Endodermal cell (in vitro differentiated cells): ENCODE data around the gene DNAH1. TPM values are rescaled to one million over a fixed set of nuclear protein-coding genes. Genes with fewer than 3 reads are reported as not detected.

ENCODE experiments used
- DNase-seq: peaks from one replicate; pipeline ENCODE4 v3.0.0-alpha.2; 2017
- H3K27ac ChIP-seq: 2 replicates; pipeline ENCODE4 v1.5.1; 2013; ENCODE audit warnings: mild to moderate bottlenecking, low read depth, low read length, moderate library complexity
- H3K27me3 ChIP-seq: 2 replicates; pipeline ENCODE4 v1.6.1; 2013; ENCODE audit warnings: mild to moderate bottlenecking, low read length, moderate library complexity; ENCODE audit not compliant: insufficient read depth, control insufficient read depth, poor library complexity, severe bottlenecking
- H3K36me3 ChIP-seq: 2 replicates; pipeline ENCODE4 v1.7.0; 2013; ENCODE audit warnings: mild to moderate bottlenecking, low read length, moderate library complexity; ENCODE audit not compliant: control insufficient read depth, insufficient read depth
- H3K4me1 ChIP-seq: one replicate; pipeline ENCODE4 v1.7.0; 2013; ENCODE audit warnings: low read length; ENCODE audit not compliant: control insufficient read depth, insufficient read depth
- H3K4me3 ChIP-seq: 2 replicates; pipeline ENCODE4 v1.5.1; 2013; ENCODE audit warnings: mild to moderate bottlenecking, low read length, moderate library complexity
- H3K9ac ChIP-seq: 2 replicates; pipeline ENCODE4 v1.6.1; 2013; ENCODE audit warnings: mild to moderate bottlenecking, low read length, moderate library complexity; ENCODE audit not compliant: poor library complexity, severe bottlenecking; ENCODE audit errors: extremely low read depth
- H3K9me3 ChIP-seq: 2 replicates; pipeline ENCODE4 v1.6.1; 2013; ENCODE audit warnings: mild to moderate bottlenecking, low read length, moderate library complexity; ENCODE audit not compliant: control insufficient read depth
- H3K27ac Mint-ChIP-seq: 2 replicates; pipeline ENCODE4 v1.8.0; 2020; ENCODE audit warnings: mixed read lengths
- H3K27me3 Mint-ChIP-seq: 2 replicates; pipeline ENCODE4 v1.8.0; 2021; ENCODE audit warnings: mild to moderate bottlenecking, mixed read lengths; ENCODE audit not compliant: insufficient read depth
- H3K36me3 Mint-ChIP-seq: 2 replicates; pipeline ENCODE4 v1.8.0; 2020; ENCODE audit warnings: low read depth, mixed read lengths
- H3K4me1 Mint-ChIP-seq: 2 replicates; pipeline ENCODE4 v1.8.0; 2020; ENCODE audit warnings: mixed read lengths
- H3K4me3 Mint-ChIP-seq: 2 replicates; pipeline ENCODE4 v1.8.0; 2020; ENCODE audit warnings: mild to moderate bottlenecking, moderate library complexity, mixed read lengths
- H3K9me3 Mint-ChIP-seq: 2 replicates; pipeline ENCODE4 v1.8.0; 2020; ENCODE audit warnings: mild to moderate bottlenecking, mixed read lengths
- WGBS, 2 experiments: methylation state at CpG; one replicate each; pipeline versions ENCODE4 v1.1.5 to v1.1.7; 2013; ENCODE audit warnings: missing lambda C conversion rate in 2 of 2, mixed read lengths in 1 of 2; ENCODE audit not compliant: insufficient coverage in 1 of 2, insufficient read length in 1 of 2; 5-methylcytosine and 5-hydroxymethylcytosine counted together
- total RNA-seq, 2 donors: library from RNA; stranded (reverse); fragmentation: NEBNext Ultra II Directional in 1 of 2; extraction: Animal tissue kit (Norgen Biotek cat#: 25700) in 1 of 2; gene quantifications; 2 replicates in 1 of 2; 3 replicates in 1 of 2; pipeline ENCODE4 v1.2.1, GENCODE V29; 2021
- TF ChIP-seq, protein P1 (sequence below): fragments of 200-600 bp; sonication (generic); conservative IDR thresholded peaks from 2 replicates; pipeline ENCODE4 v1.5.0; 2021; ENCODE audit warnings: antibody characterized with exemption, mild to moderate bottlenecking

The DNAH1 gene
- total RNA-seq, 2 donors from 2014 or later = 4.9 to 5.5 TPM

DNA sequence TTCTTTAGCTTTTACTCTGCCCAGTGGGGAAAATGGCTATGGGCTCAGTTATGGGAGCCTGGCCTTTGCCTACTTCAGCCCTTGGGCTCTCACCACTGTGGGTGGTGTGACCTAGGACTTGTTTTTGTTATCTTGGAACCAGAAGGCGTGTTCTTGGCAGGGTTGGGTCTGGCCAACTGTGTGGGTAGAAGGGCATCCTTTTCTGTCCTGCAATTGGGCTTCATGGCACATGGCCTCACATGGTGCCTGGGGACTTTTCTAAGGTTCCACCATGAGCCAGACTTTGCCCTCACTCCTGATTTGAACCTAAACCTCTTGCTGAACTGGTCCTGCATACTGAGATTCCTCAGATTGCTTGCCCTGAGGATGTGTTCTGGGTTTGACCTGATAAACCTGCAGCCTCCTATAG, 26.8 kb upstream of the DNAH1 start:
- TF ChIP-seq, protein P1, sequence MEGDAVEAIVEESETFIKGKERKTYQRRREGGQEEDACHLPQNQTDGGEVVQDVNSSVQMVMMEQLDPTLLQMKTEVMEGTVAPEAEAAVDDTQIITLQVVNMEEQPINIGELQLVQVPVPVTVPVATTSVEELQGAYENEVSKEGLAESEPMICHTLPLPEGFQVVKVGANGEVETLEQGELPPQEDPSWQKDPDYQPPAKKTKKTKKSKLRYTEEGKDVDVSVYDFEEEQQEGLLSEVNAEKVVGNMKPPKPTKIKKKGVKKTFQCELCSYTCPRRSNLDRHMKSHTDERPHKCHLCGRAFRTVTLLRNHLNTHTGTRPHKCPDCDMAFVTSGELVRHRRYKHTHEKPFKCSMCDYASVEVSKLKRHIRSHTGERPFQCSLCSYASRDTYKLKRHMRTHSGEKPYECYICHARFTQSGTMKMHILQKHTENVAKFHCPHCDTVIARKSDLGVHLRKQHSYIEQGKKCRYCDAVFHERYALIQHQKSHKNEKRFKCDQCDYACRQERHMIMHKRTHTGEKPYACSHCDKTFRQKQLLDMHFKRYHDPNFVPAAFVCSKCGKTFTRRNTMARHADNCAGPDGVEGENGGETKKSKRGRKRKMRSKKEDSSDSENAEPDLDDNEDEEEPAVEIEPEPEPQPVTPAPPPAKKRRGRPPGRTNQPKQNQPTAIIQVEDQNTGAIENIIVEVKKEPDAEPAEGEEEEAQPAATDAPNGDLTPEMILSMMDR = no peak
- peaks cover 21% of the 10 kb centered on the region for H3K4me1 Mint-ChIP-seq
- H3K36me3 Mint-ChIP-seq = peaks cover 1% of the 10 kb centered on the region
- Histone ChIP-seq H3K9ac (no peak overlapping the region), H3K27ac (no peak overlapping the region), H3K4me1 (peaks cover 17% of the 10 kb centered on the region), H3K4me3 (peak overlapping the region; percentile 93), H3K36me3 (peaks cover 11% of the 10 kb centered on the region), H3K27me3 (no peaks in the 10 kb centered on the region), H3K9me3 (no peaks in the 10 kb centered on the region)
- no peaks in the 10 kb centered on the region for H3K27me3 Mint-ChIP-seq
- no peaks in the 10 kb centered on the region for H3K9me3 Mint-ChIP-seq
- peak overlapping the region; percentile 92 for H3K4me3 Mint-ChIP-seq
- no peak for DNase-seq
- H3K27ac Mint-ChIP-seq = peak overlapping the region; percentile 87
- WGBS, 2 experiments = 92 to 100% methylated on average over 1 of the region's 1 CpG

DNA sequence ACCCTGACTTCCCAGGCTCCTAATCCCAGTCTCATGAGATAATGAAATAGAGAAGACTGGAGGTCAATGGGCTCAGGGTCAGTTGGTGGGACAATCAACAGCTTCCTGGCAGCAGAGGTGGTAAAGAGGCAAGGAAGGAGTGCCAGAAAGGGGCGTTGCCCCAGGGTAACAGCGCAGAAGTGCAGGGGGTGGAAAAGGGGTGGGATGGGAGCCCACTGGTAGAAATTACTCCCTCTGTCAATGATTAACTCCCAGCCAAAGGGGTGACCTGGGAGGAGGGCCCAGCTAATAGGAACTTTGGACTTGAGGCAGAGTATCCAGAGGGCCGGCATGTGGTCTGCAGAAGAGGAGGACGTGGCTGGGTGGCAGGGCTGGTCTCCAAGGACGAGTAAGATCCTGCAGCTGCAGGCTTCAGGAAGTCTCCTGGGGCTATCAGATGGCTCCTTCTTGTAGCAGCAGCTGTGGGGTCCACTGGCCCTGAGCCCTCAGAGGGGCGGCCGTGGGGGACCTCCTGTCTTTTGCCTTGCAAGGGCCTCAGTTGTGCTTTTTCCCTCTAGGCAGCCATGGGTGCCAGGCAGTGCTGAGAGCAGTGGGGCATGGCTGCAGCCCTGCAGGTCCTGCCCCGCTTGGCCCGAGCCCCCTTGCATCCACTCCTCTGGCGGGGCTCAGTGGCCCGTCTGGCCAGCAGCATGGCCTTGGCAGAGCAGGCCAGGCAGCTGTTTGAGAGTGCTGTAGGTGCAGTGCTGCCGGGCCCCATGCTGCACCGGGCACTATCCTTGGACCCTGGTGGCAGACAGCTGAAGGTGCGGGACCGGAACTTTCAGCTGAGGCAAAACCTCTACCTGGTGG, 26.1 kb upstream of the DNAH1 start:
- no peak overlapping the region for H3K27ac ChIP-seq
- Mint-ChIP-seq H3K27ac (peak overlapping the region; percentile 87), H3K9me3 (no peaks in the 10 kb centered on the region), H3K4me1 (peaks cover 18% of the 10 kb centered on the region), H3K27me3 (no peaks in the 10 kb centered on the region), H3K36me3 (peaks cover 1% of the 10 kb centered on the region), H3K4me3 (peak overlapping the region; percentile 92)
- no peaks in the 10 kb centered on the region for H3K9me3 ChIP-seq
- no peak overlapping the region for H3K9ac ChIP-seq
- H3K27me3 ChIP-seq = no peaks in the 10 kb centered on the region
- DNase-seq = peak; percentile 72
- peaks cover 11% of the 10 kb centered on the region for H3K36me3 ChIP-seq
- TF ChIP-seq, protein P1 = peak; percentile 56
- 88 to 92% methylated on average over 10 to 15 of the region's 15 CpGs for WGBS, 2 experiments
- H3K4me3 ChIP-seq = no peak overlapping the region
- H3K4me1 ChIP-seq = peaks cover 14% of the 10 kb centered on the region

DNA sequence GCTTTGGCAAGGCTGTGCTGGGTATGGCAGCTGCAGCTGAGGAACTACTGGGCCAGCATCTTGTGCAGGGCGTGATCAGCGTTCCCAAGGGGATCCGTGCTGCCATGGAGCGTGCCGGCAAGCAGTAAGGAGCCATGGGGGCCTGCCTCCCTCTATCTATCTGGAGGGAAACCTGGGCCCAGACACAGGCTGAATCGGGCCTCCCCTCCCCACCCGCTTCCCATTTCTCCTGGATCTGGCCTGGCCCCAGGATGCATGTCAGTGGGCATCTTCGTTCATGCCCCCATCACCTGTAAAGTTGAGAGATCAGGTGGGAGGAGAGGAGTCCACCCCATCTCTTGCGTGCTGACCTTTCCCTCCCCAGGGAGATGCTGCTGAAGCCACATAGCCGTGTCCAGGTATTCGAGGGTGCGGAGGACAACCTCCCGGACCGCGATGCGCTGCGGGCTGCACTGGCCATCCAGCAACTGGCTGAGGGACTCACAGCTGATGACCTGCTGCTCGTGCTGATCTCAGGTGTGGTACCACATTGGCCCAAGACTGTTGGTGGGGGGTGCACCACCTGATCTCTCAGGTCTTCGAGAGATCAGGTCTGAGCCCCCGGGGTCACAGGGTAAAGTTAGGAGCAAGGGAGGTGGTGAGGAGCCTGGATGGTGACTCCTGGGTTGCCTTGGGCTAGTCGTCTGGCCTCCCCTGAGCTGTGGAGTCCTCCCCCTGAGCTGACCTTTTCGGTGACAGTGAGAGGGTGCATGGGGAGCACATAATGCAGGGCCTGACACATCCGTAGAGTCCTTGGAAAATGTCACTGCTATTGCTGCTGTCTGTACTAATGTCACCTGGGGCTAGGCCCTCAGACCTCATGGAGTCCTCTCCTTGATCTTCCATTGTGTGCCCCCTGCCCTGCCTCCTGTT, 25.3 kb upstream of the DNAH1 start:
- no peak overlapping the region for H3K4me3 Mint-ChIP-seq
- no peaks in the 10 kb centered on the region for H3K27me3 ChIP-seq
- 89 to 91% methylated on average over 16 to 23 of the region's 23 CpGs for WGBS, 2 experiments
- H3K9me3 ChIP-seq = no peaks in the 10 kb centered on the region
- H3K27me3 Mint-ChIP-seq = no peaks in the 10 kb centered on the region
- no peak overlapping the region for H3K27ac Mint-ChIP-seq
- H3K4me1 Mint-ChIP-seq = peaks cover 18% of the 10 kb centered on the region
- TF ChIP-seq, protein P1 = no peak
- H3K4me3 ChIP-seq = no peak overlapping the region
- H3K9me3 Mint-ChIP-seq = no peaks in the 10 kb centered on the region
- H3K36me3 ChIP-seq = peaks cover 11% of the 10 kb centered on the region
- no peak overlapping the region for H3K27ac ChIP-seq
- peaks cover 14% of the 10 kb centered on the region for H3K4me1 ChIP-seq
- no peak overlapping the region for H3K9ac ChIP-seq
- peaks cover 1% of the 10 kb centered on the region for H3K36me3 Mint-ChIP-seq
- DNase-seq = no peak
